ENCODE results near the gene PMP22.
A peak's percentile ranks its signal among the peaks of the same experiment; 100 is the strongest.

The PMP22 gene

DNA sequence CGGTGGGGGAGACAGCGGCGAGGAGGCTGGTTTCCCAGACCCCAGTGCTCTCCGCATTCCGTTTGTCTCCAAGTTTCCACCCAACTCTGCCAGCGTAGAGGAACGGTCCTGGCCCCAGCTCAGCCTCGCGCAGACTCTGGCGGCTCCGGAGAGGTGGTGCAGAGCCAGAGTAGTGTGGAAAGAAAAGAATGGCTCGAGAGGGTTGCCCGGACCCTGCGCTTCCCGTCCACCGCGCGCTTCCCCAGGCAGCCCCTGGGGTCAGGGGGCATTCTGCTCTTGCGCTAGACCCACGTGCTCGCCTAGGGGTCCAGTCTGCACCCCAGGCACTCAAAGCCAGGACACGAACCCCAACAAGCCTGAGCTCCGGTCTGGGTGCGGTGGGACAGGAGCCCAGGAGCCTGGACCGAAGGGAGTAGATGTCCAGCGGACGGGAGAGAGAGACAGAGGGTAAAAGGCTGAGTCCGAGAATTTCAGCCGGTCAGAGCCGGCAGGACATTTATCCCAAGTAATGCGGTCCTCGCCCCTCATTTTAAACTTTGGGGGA lies 3.8 kb downstream of the PMP22 start:
- H2BK5ac ChIP-seq (ENCODE audit: low read depth, low read length, poor library complexity, severe bottlenecking), result peak overlapping the region; percentile 3
- H2AK5ac ChIP-seq (ENCODE audit: low read length, severe bottlenecking), result no peak overlapping the region
- H3K4me2 ChIP-seq (ENCODE audit: low read length, poor library complexity, severe bottlenecking), result peak overlapping the region; percentile 95
- H3K79me1 ChIP-seq (replicated peaks; ENCODE audit: low read length, poor library complexity, severe bottlenecking), result peaks cover 8% of the 10 kb centered on the region
- peak overlapping the region; percentile 70 to 88 for H2BK12ac ChIP-seq (ENCODE audit: low read length in 2 of 2)
- peak overlapping the region in 1 of 2 experiments; percentile 81 for H3K23ac ChIP-seq (ENCODE audit: low read length in 2 of 2)
- H3K4ac ChIP-seq (ENCODE audit: low read depth in 1 of 2, low read length in 2 of 2), result peak overlapping the region in 1 of 2 experiments; percentile 84
- H2AFZ ChIP-seq (ENCODE audit: low read depth, low read length), result peak overlapping the region; percentile 70
- no peak overlapping the region for H2BK120ac ChIP-seq (ENCODE audit: low read depth, low read length)
- H4K8ac ChIP-seq (ENCODE audit: low read length), result peak overlapping the region; percentile 86
- peak overlapping the region; percentile 61 to 92 for H3K4me3 ChIP-seq (ENCODE audit: insufficient read depth in 1 of 2, low read depth in 1 of 2, low read length in 2 of 2)
- peak overlapping the region; percentile 86 for H4K91ac ChIP-seq (ENCODE audit: low read length)
- H3K27me3 ChIP-seq (ENCODE audit: control insufficient read depth in 1 of 2, insufficient read depth in 1 of 2, low read length in 2 of 2), result no peaks in the 10 kb centered on the region
- peak; percentile 80 for DNase-seq
- H2BK15ac ChIP-seq (ENCODE audit: low read depth, poor library complexity, severe bottlenecking), result peak overlapping the region; percentile 49
- H3K36me3 ChIP-seq (ENCODE audit: control insufficient read depth in 1 of 2, insufficient read depth in 2 of 2, low read depth in 1 of 2, low read length in 2 of 2), result peaks cover 11 to 35% of the 10 kb centered on the region in 2 experiments
- H3K9ac ChIP-seq (ENCODE audit: low read length), result peak overlapping the region; percentile 96
- peak overlapping the region; percentile 74 for H3K27ac ChIP-seq (ENCODE audit: low read length, poor library complexity, severe bottlenecking)
- peak overlapping the region; percentile 80 to 87 for H3K18ac ChIP-seq (ENCODE audit: low read depth in 1 of 2, low read length in 2 of 2)
- 3% methylated on average over 25 of the region's 32 CpGs for WGBS
- peaks cover 17% of the 10 kb centered on the region for H3K4me1 ChIP-seq (ENCODE audit: control insufficient read depth, insufficient read depth, low read depth, low read length)
- H3K9me3 ChIP-seq (ENCODE audit: control insufficient read depth, low read length), result no peaks in the 10 kb centered on the region
- peak overlapping the region in 1 of 2 experiments; percentile 76 for H3K14ac ChIP-seq (ENCODE audit: low read length in 2 of 2)

GRCh38 chr17:15260376-15261257 lies 4.5 kb downstream of the PMP22 start:
- Histone ChIP-seq H3K9ac (ENCODE audit: low read length) (peak overlapping the region; percentile 96), H3K14ac (ENCODE audit: low read length in 2 of 2) (peak overlapping the region in 1 of 2 experiments; percentile 93), H3K4me3 (ENCODE audit: insufficient read depth in 1 of 2, low read depth in 1 of 2, low read length in 2 of 2) (peak overlapping the region; percentile 66 to 92), H3K36me3 (ENCODE audit: control insufficient read depth in 1 of 2, insufficient read depth in 2 of 2, low read depth in 1 of 2, low read length in 2 of 2) (peaks cover 11 to 41% of the 10 kb centered on the region in 2 experiments), H3K18ac (ENCODE audit: low read depth in 1 of 2, low read length in 2 of 2) (peak overlapping the region; percentile 34 to 90), H2BK5ac (ENCODE audit: low read depth, low read length, poor library complexity, severe bottlenecking) (peak overlapping the region; percentile 48), H3K27me3 (ENCODE audit: control insufficient read depth in 1 of 2, insufficient read depth in 1 of 2, low read length in 2 of 2) (no peaks in the 10 kb centered on the region), H2AK5ac (ENCODE audit: low read length, severe bottlenecking) (no peak overlapping the region), H4K8ac (ENCODE audit: low read length) (peak overlapping the region; percentile 67), H4K91ac (ENCODE audit: low read length) (peak overlapping the region; percentile 67), H2BK12ac (ENCODE audit: low read length in 2 of 2) (peak overlapping the region in 1 of 2 experiments; percentile 88), H3K23ac (ENCODE audit: low read length in 2 of 2) (peak overlapping the region in 1 of 2 experiments; percentile 95), H2BK15ac (ENCODE audit: low read depth, poor library complexity, severe bottlenecking) (peak overlapping the region; percentile 29), H3K4me1 (ENCODE audit: control insufficient read depth, insufficient read depth, low read depth, low read length) (peaks cover 19% of the 10 kb centered on the region), H2BK120ac (ENCODE audit: low read depth, low read length) (no peak overlapping the region), H3K27ac (ENCODE audit: low read length, poor library complexity, severe bottlenecking) (peak overlapping the region; percentile 74), H3K9me3 (ENCODE audit: control insufficient read depth, low read length) (no peaks in the 10 kb centered on the region), H3K4me2 (ENCODE audit: low read length, poor library complexity, severe bottlenecking) (peak overlapping the region; percentile 95), H3K4ac (ENCODE audit: low read depth in 1 of 2, low read length in 2 of 2) (peak overlapping the region; percentile 46 to 66), H3K79me1 (replicated peaks; ENCODE audit: low read length, poor library complexity, severe bottlenecking) (peaks cover 8% of the 10 kb centered on the region), H2AFZ (ENCODE audit: low read depth, low read length) (peak overlapping the region; percentile 70)
- 2% methylated on average over 57 of the region's 67 CpGs for WGBS
- DNase-seq, result peak; percentile 84

DNA sequence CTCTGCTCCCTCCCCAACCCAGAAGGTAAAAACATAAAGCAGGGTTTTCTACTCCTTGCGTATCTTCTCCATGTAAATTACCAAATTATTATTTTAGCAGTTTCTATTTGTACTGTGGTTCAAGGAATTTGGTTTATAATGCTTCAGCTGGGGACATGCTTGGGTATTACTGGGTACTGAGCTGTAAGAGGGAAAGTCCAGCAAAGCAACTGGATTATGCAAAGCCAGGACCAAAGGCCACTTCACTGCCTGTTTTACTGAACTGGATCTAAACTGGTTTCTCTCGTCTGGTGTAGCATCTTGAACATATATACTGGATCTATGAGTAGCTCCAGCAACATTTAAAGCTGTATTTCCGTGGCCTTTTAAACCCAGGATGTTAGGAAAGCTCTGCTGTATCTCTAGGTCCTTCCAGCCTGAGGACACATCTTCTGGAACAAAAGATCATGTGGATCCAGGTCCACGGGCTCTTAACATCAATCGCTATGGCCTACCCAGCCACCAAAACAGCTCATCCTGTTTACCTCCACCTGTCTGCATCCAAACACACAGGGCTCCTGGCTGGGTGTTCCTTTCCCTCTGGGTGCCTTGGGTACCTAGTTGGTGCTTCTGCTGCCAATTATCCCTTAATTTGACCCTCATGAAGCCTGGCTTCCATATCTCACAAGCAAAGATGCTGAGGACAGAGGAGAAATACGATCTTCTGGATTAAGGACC lies 7.2 kb downstream of the PMP22 start:
- no peaks in the 10 kb centered on the region for H3K9me3 ChIP-seq (ENCODE audit: control insufficient read depth, low read length)
- no peak overlapping the region for H2BK12ac ChIP-seq (ENCODE audit: low read length in 2 of 2)
- peaks cover 15% of the 10 kb centered on the region for H3K79me1 ChIP-seq (replicated peaks; ENCODE audit: low read length, poor library complexity, severe bottlenecking)
- no peak overlapping the region for H3K23ac ChIP-seq (ENCODE audit: low read length in 2 of 2)
- no peak overlapping the region for H4K91ac ChIP-seq (ENCODE audit: low read length)
- no peak overlapping the region for H3K14ac ChIP-seq (ENCODE audit: low read length in 2 of 2)
- peak overlapping the region; percentile 96 for H3K9ac ChIP-seq (ENCODE audit: low read length)
- H3K27me3 ChIP-seq (ENCODE audit: control insufficient read depth in 1 of 2, insufficient read depth in 1 of 2, low read length in 2 of 2), result no peaks in the 10 kb centered on the region
- H3K4me1 ChIP-seq (ENCODE audit: control insufficient read depth, insufficient read depth, low read depth, low read length), result peaks cover 15% of the 10 kb centered on the region
- no peak overlapping the region for H2BK5ac ChIP-seq (ENCODE audit: low read depth, low read length, poor library complexity, severe bottlenecking)
- H2AFZ ChIP-seq (ENCODE audit: low read depth, low read length), result no peak overlapping the region
- H2BK120ac ChIP-seq (ENCODE audit: low read depth, low read length), result no peak overlapping the region
- peak overlapping the region in 1 of 2 experiments; percentile 92 for H3K4me3 ChIP-seq (ENCODE audit: insufficient read depth in 1 of 2, low read depth in 1 of 2, low read length in 2 of 2)
- no peak overlapping the region for H2BK15ac ChIP-seq (ENCODE audit: low read depth, poor library complexity, severe bottlenecking)
- WGBS, result 96% methylated on average over 5 of the region's 6 CpGs
- peak overlapping the region in 1 of 2 experiments; percentile 2 for H3K18ac ChIP-seq (ENCODE audit: low read depth in 1 of 2, low read length in 2 of 2)
- no peak overlapping the region for H4K8ac ChIP-seq (ENCODE audit: low read length)
- H3K27ac ChIP-seq (ENCODE audit: low read length, poor library complexity, severe bottlenecking), result no peak overlapping the region
- no peak overlapping the region for H3K4ac ChIP-seq (ENCODE audit: low read depth in 1 of 2, low read length in 2 of 2)
- DNase-seq, result peak; percentile 42
- peaks cover 20 to 66% of the 10 kb centered on the region in 2 experiments for H3K36me3 ChIP-seq (ENCODE audit: control insufficient read depth in 1 of 2, insufficient read depth in 2 of 2, low read depth in 1 of 2, low read length in 2 of 2)
- no peak overlapping the region for H3K4me2 ChIP-seq (ENCODE audit: low read length, poor library complexity, severe bottlenecking)
- H2AK5ac ChIP-seq (ENCODE audit: low read length, severe bottlenecking), result no peak overlapping the region

Measured in mesenchymal stem cell (in vitro differentiated cells and primary cell).